ENCODE data around the gene PCYOX1L. TPM values are rescaled to one million over a fixed set of nuclear protein-coding genes. Genes with fewer than 3 reads are reported as not detected.
"Not testable (repeated sequence)": the region's sequence is repeated elsewhere in the genome, so short reads cannot be mapped to it uniquely, and the experiment has no call there.

PCYOX1L gene
- total RNA-seq, 1 donor, result 11.7 TPM

GRCh38 chr5:149397530-149397929 is 39.7 kb downstream of the PCYOX1L start:
- H3K4me3 ChIP-seq (ENCODE audit: low read depth, low read length), result no peak overlapping the region
- TF ChIP-seq, protein P1, sequence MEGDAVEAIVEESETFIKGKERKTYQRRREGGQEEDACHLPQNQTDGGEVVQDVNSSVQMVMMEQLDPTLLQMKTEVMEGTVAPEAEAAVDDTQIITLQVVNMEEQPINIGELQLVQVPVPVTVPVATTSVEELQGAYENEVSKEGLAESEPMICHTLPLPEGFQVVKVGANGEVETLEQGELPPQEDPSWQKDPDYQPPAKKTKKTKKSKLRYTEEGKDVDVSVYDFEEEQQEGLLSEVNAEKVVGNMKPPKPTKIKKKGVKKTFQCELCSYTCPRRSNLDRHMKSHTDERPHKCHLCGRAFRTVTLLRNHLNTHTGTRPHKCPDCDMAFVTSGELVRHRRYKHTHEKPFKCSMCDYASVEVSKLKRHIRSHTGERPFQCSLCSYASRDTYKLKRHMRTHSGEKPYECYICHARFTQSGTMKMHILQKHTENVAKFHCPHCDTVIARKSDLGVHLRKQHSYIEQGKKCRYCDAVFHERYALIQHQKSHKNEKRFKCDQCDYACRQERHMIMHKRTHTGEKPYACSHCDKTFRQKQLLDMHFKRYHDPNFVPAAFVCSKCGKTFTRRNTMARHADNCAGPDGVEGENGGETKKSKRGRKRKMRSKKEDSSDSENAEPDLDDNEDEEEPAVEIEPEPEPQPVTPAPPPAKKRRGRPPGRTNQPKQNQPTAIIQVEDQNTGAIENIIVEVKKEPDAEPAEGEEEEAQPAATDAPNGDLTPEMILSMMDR (IDR thresholded peaks at IDR 0.05; ENCODE audit: insufficient read depth, low read depth, low read length), result no peak
- DNase-seq (ENCODE audit: low read depth), result peak; percentile 99

DNA sequence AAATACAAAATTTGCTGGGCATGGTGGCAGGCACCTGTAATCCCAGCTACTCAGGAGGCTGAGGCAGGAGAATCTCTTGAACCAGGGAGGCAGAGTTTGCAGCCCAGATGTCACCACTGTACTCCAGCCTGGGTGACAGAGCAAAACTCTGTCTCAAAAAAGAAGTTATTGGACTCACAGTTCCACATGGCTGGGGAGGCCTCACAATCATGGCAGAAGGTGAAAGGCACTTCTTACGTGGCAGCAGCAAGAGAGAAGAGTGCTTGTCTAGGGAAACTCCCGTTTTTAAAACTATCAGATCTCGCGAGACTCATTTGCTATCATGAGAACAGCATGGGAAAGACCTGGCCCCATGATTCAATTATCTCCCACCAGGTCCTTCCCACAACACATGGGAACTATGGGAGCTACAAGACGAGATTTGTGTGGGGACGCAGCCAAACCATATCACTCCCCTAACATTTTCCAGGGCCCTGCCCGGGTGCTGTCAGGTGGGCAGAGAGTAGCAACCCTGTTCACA is 41.0 kb downstream of the PCYOX1L start:
- DNase-seq (ENCODE audit: low read depth); H3K4me3 ChIP-seq (ENCODE audit: low read depth, low read length): not testable (repeated sequence)

DNA sequence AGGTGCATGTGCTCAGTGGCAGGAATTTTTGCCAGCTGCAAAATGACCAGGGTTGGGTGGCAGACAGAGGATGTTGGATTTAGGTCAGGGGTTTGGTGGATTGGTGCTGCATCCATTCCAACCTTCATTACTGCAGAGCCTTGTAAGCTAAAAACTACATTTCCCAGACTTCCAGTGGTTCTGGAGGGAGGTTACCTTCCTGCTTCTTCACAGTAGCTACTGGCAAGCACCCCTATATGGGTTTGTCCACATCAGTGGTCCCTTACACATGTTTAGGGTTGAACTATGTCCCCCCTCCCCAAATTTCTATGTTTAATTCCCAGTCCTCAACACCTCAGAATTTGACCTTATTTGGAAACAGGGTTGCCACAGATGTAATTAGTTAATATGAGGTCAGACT is 41.9 kb downstream of the PCYOX1L start:
- TF ChIP-seq, protein P1 (IDR thresholded peaks at IDR 0.05; ENCODE audit: insufficient read depth, low read depth, low read length), result no peak
- peak; percentile 37 for DNase-seq (ENCODE audit: low read depth)
- no peak overlapping the region for H3K4me3 ChIP-seq (ENCODE audit: low read depth, low read length)

GRCh38 chr5:149400304-149400703 is 42.5 kb downstream of the PCYOX1L start:
- TF ChIP-seq, protein P1 (IDR thresholded peaks at IDR 0.05; ENCODE audit: insufficient read depth, low read depth, low read length), result no peak

DNA sequence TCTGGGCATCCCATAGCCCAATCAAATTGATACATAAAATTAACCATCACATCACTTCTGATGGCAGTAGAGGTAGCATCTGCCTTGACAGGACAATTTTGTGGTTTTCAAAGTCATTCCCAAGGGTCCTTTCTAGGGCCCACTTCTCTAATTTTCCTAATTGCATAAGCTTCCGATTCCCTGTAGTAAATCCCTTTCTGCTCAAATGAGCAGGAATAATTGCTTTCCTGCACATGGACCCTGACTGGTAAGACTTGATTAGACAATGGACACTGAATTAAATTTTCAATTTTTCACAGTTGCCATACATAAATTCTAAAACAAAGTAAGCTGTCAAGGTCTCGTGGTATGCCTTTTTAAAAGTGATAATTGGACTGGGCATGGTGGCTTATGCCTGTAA is 43.2 kb downstream of the PCYOX1L start:
- H3K4me3 ChIP-seq (ENCODE audit: low read depth, low read length), result no peak overlapping the region
- no peak for DNase-seq (ENCODE audit: low read depth)
- TF ChIP-seq, protein P1 (IDR thresholded peaks at IDR 0.05; ENCODE audit: insufficient read depth, low read depth, low read length), result no peak

More at GRCh38 chr5:149400304-149400703, 42.5 kb downstream of the PCYOX1L start:
- no peak overlapping the region for H3K4me3 ChIP-seq (ENCODE audit: low read depth, low read length)
- DNase-seq (ENCODE audit: low read depth), result peak; percentile 84

- TF ChIP-seq, protein P1 (IDR thresholded peaks at IDR 0.05; ENCODE audit: insufficient read depth, low read depth, low read length), result no peak
- no peak for DNase-seq (ENCODE audit: low read depth)
- no peak overlapping the region for H3K4me3 ChIP-seq (ENCODE audit: low read depth, low read length)
Observed at GRCh38 chr5:149402291-149402690, 44.4 kb downstream of the PCYOX1L start.

DNA sequence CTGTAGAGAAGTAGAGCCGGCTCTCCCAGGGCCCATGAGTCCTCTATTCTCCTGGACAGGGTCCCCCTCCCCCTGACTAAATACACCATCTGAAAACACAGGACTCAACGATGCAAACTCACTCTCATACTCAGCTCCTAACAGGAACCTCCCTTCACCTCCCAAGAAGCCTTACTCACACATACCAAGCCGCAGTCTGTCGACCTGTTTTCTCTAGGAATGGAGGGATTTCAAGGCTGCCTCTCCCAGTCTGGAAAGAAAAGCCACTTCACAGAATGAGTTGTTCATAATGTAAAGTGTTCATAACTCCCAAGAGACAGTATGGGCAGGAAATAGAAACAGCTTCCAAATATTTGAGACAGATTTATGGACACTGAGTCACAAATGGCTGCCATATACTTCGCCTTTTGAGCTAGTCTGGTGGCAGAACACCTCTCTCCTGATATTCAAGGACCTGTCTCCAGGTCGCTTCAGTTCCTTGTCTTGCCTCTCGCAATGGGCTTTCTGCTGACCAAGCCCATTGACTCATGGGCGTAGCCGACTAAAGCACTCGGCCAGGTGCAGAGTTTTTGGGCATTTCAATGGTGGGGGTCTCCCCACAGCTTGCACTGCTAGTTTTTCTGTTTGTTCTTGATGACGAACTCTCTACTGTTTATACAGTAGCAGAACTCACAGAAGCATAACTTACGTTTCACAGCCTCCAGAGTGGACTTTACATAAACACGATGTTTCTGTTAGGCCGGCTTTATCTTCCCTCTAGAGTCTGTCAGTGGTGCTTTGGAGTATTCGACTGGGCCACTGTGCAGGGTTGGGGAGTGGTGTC is 46.3 kb downstream of the PCYOX1L start:
- peak; percentile 93 for DNase-seq (ENCODE audit: low read depth)
- H3K4me3 ChIP-seq (ENCODE audit: low read depth, low read length), result no peak overlapping the region
- TF ChIP-seq, protein P1 (IDR thresholded peaks at IDR 0.05; ENCODE audit: insufficient read depth, low read depth, low read length), result no peak

Measured in fibroblast of villous mesenchyme (primary cell).